ENCODE data around the gene SLC25A46.

SLC25A46 gene

GRCh38 chr5:110757118-110757729, 18.4 kb downstream of the SLC25A46 start:
- TF ChIP-seq POLR2AphosphoS5 (IDR thresholded peaks at IDR 0.05; ENCODE audit: low read depth, low read length) (no peak), FOXP2 (optimal IDR thresholded peaks at IDR 0.05; ENCODE audit: borderline replicate concordance, extremely low read depth, extremely low read length, insufficient read depth) (no peak), REST (IDR thresholded peaks at IDR 0.05; ENCODE audit: insufficient read depth in 1 of 2, low read depth in 2 of 2, low read length in 2 of 2) (no peak), SIN3A (IDR thresholded peaks at IDR 0.05; ENCODE audit: borderline replicate concordance, insufficient read depth, low read length) (no peak), TAF1 (IDR thresholded peaks at IDR 0.05; ENCODE audit: borderline replicate concordance, insufficient read depth, low read length) (no peak)

GRCh38 chr5:110760158-110760557, 21.4 kb downstream of the SLC25A46 start:
- TF ChIP-seq POLR2AphosphoS5 (IDR thresholded peaks at IDR 0.05; ENCODE audit: low read depth, low read length) (no peak), FOXP2 (optimal IDR thresholded peaks at IDR 0.05; ENCODE audit: borderline replicate concordance, extremely low read depth, extremely low read length, insufficient read depth) (no peak), REST (IDR thresholded peaks at IDR 0.05; ENCODE audit: insufficient read depth in 1 of 2, low read depth in 2 of 2, low read length in 2 of 2) (no peak), TAF1 (IDR thresholded peaks at IDR 0.05; ENCODE audit: borderline replicate concordance, insufficient read depth, low read length) (no peak), SIN3A (IDR thresholded peaks at IDR 0.05; ENCODE audit: borderline replicate concordance, insufficient read depth, low read length) (no peak)

GRCh38 chr5:110768138-110768860, 29.5 kb downstream of the SLC25A46 start:
- TF ChIP-seq POLR2AphosphoS5 (IDR thresholded peaks at IDR 0.05; ENCODE audit: low read depth, low read length) (no peak), FOXP2 (optimal IDR thresholded peaks at IDR 0.05; ENCODE audit: borderline replicate concordance, extremely low read depth, extremely low read length, insufficient read depth) (no peak), TAF1 (IDR thresholded peaks at IDR 0.05; ENCODE audit: borderline replicate concordance, insufficient read depth, low read length) (no peak), REST (IDR thresholded peaks at IDR 0.05; ENCODE audit: insufficient read depth in 1 of 2, low read depth in 2 of 2, low read length in 2 of 2) (no peak), SIN3A (IDR thresholded peaks at IDR 0.05; ENCODE audit: borderline replicate concordance, insufficient read depth, low read length) (no peak)

GRCh38 chr5:110769000-110769681, 30.3 kb downstream of the SLC25A46 start:
- no peak for TF ChIP-seq FOXP2 (optimal IDR thresholded peaks at IDR 0.05; ENCODE audit: borderline replicate concordance, extremely low read depth, extremely low read length, insufficient read depth)
- TF ChIP-seq TAF1 (IDR thresholded peaks at IDR 0.05; ENCODE audit: borderline replicate concordance, insufficient read depth, low read length): no peak
- TF ChIP-seq REST (IDR thresholded peaks at IDR 0.05; ENCODE audit: insufficient read depth in 1 of 2, low read depth in 2 of 2, low read length in 2 of 2): no peak
- TF ChIP-seq SIN3A (IDR thresholded peaks at IDR 0.05; ENCODE audit: borderline replicate concordance, insufficient read depth, low read length): no peak
- TF ChIP-seq POLR2AphosphoS5 (IDR thresholded peaks at IDR 0.05; ENCODE audit: low read depth, low read length): no peak

All from PFSK-1 (cell line).